Measurements from ENCODE around the gene BPIFB6.

DNA sequence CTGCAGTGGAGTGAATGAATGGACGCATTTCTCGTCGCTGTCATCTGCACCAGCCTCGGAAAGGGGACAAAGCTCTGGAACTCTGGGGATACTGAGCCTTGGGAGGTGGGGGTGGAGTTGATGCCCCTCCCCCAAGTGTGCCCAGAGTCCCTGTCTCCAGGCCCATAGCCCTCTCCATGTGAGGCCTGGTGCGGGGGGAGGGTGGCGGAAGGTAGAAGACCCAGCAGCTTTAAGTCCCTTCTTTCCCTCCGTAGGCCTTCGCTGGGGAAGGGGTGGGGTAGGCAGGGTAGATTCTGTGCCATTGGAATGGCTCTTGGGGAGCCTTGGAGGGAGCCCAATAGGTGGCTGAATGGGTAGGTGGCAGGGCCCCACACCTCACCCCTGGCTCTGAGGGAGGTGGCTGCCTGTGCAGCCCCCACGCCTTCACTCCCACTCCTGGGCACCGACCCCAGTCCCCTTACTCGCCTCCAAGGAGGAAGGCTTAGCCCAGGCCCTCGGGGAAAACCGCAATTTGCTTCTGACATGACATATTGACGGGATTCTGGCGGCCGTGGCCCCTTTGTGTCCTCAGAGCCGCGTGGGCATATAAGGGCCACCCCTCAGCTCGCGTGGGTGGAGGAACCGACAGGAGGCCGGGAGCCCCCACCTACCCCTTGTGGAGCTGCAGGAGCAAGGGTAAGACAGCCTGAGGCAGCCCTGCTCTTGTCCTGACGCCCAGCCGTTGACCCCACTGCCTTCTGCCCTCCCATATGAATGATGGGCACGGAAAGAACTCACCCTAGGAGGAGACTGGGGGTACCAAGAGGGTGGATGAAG is 22.1 kb downstream of the BPIFB6 start, which contains the start of gene BPIFB3:
- TF ChIP-seq CTCF (IDR thresholded peaks at IDR 0.05) (no peak), POLR2AphosphoS5 (IDR thresholded peaks at IDR 0.05) (no peak), POLR2A (IDR thresholded peaks at IDR 0.05) (no peak), EP300 (IDR thresholded peaks at IDR 0.05) (no peak)
